Measurements from ENCODE around the gene OR6T1.

Gene OR6T1

DNA sequence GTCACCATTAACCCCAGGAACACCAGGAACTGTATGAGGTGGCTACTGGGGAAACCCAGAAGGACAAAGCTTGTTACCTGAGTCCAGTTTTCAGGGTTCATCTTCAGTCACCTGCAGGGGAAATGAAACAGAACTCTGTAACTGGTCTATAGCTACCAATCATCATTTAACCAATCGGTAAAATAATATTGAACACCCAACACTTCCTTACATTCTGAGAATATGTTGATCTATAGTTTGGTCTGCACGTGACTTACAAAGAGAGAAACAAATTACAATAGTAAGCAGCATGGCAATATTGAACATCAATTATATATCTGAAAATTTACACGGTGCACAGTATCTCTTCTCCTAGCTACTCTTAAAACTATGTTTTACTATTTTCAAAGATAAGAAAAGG lies at the start of gene OR6T1:
Gene OR6T1, minus strand, starts transcription at position 101 of the 400 bp plus-strand sequence. Its CDS starts 0 bp downstream, at position 101.
- DNase-seq (ENCODE audit: low read depth in 2 of 2): no peak

GRCh38 chr11:123979311-123979710 lies 35.7 kb upstream of the OR6T1 start:
- DNase-seq (ENCODE audit: low read depth in 2 of 2): no peak

GRCh38 chr11:123977731-123978347 lies 34.2 kb upstream of the OR6T1 start, which contains the start of gene OR10S1:
OR10S1 (minus strand) TSS chr11:123977781; CDS start chr11:123977664, 117 bp downstream.
- DNase-seq (ENCODE audit: low read depth in 2 of 2): no peak

DNA sequence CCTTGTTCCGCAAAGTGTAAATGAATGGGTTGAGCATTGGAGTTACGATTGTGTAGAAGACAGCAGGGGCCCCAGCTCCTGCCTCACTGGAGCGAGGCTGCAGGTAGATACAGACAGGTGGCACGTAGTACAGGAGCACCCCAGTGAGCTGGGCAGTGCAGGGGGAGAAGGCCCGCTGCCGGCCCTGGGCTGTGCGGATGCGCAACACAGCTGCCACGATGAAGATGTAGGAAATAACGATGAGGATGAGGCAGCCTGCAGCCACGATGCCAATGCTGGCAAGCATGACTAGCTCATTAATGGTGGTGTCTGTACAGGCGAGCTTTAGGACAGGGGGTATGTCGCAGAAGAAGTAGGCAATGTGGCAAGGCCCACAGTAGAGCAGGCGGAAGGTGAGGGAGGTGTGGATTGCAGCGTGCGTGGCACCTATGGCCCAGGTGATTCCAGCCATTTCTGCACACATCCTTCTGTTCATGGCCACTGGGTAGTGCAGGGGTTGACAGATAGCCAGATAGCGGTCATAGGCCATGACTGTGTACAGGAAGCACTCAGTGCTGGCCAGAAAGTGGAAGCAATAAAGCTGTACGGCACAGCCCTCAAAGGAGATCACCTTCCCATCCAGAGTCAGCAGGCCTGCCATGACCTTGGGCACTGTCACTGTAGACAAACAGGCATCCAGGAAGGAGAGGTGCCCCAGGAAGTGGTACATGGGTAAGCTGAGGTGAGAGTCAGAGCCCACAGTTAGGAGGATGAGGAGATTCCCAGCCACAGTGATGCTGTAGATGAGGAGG lies 33.3 kb upstream of the OR6T1 start:
- DNase-seq (ENCODE audit: low read depth in 2 of 2): no peak

- DNase-seq (ENCODE audit: low read depth in 2 of 2): no peak
These were observed 30.2 kb upstream of the OR6T1 start for GRCh38 chr11:123973816-123974215.

- no peak for DNase-seq (ENCODE audit: low read depth in 2 of 2)
These were observed 13.1 kb upstream of the OR6T1 start for GRCh38 chr11:123956752-123957151.

- DNase-seq (ENCODE audit: low read depth in 2 of 2): no peak
These were observed 1.5 kb upstream of the OR6T1 start for GRCh38 chr11:123945132-123945531.

DNA sequence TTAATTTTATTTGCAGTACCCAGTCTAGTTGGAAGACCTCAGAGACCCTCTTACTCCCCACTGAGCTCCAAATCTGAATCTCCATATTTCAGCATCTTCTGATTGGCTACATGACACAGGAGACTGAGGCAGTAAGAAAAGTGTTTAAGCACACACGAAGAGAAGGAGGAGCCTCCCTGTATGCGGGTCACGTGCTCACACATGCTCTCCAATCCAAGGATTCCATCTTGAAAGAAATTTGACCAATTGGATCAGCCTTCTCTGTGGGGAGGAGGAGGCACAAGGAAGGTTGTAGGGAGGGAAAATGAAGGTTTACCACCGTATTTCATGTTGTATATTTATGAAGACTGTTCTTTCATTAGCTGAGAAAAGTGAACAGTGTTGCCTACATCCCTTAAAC lies 1.2 kb downstream of the OR6T1 start:
- DNase-seq (ENCODE audit: low read depth in 2 of 2): no peak

GRCh38 chr11:123939317-123939716 lies 4.3 kb downstream of the OR6T1 start, which contains the start of gene OR4D5:
OR4D5 (plus strand) TSS chr11:123939617; CDS start chr11:123939617, 0 bp downstream.
- no peak for DNase-seq (ENCODE audit: low read depth in 2 of 2)

DNA sequence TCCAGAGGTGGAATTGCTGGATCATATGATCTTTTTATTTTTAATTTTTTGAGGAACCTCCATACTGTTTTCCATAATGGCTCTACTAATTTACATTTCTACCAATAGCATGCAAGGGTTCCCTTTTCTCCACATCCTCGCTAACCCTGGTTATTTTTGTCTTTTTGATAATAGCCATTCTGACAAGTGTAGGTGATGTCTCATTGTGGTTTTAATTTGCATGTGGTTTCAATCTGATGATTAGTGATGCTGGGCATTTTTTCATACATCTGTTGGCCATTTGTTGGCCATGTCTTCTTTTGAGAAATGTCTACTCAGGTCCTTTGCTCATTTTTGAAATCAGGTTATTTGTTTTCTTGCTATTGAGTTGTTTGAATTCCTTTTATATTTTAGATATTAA lies 19.6 kb downstream of the OR6T1 start:
- no peak for DNase-seq (ENCODE audit: low read depth in 2 of 2)

DNA sequence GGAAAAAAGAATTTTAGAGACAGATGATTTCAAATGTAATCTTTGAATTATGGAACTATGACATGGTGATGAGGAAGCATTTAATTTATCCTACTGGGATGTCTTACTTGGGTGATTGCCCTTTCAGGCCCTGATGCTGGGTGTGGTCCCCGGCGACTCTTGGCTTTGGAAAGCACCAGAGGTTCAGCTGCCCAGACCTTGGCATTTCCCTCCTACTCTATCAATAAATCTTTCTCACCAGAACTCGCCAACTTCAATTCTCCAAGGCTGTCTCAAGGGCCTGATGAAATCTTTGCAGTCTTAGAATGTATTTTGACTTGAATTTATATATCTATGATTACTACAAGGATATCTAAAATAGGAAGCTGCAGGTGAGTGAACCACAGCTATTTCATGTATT lies 22.7 kb downstream of the OR6T1 start:
- DNase-seq (ENCODE audit: low read depth in 2 of 2): no peak

GRCh38 chr11:123905826-123906225 lies 37.8 kb downstream of the OR6T1 start:
- DNase-seq (ENCODE audit: low read depth in 2 of 2): no peak

GRCh38 chr11:123904932-123905331 lies 38.7 kb downstream of the OR6T1 start:
- no peak for DNase-seq (ENCODE audit: low read depth in 2 of 2)

- no peak for DNase-seq (ENCODE audit: low read depth in 2 of 2)
These were observed 39.7 kb downstream of the OR6T1 start for GRCh38 chr11:123903932-123904331.

DNA sequence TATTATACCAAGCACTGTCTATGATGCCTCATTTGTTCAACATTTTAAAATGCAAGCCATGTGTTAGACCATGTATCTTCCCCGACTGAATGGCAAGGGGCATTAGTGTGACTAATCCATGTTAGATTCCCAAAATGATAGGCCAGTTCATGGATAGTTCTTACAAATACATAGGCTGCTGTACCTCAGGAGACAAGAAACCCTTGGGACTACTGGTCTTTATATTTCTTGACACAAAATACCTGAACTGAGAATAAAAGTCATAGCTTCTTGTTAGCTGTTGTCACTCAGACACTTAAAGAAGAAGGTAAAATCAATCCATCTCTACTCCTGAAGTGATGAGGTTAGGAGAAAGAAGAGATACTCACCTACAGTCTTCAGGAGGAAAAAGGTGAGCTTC lies 41.8 kb downstream of the OR6T1 start, which contains the start of gene OR8D4:
Gene OR8D4, plus strand, starts transcription at position 301 of the 400 bp plus-strand sequence. CDS start 4,265 bp downstream, outside the sequence.
- DNase-seq (ENCODE audit: low read depth in 2 of 2): no peak

DNA sequence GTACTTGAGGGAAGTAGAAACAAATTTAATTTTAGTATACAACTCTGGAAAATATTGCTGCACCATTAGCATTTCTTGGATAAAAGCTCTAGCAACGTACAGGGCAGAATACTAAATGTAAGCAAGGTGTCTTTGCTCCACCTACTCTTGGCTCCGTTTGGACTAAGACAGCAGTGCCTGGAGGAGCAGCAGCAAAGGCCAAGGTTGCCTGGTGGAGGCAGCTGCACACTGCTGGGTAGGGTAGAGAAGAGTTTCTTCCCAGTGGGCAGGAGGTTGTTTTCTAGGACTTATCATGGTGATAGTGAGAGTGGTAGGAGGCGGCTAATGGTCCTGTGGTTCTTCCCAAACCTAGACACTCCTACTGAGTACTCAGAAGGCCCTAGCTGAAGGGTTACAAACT lies 43.8 kb downstream of the OR6T1 start:
- no peak for DNase-seq (ENCODE audit: low read depth in 2 of 2)

Measured in stimulated activated CD8-positive, alpha-beta memory T cell treated with anti-CD3 and anti-CD28 coated beads, Interleukin-2, amount 100 ng/mL, for 1 hour (primary cell).